Stimulated activated CD8-positive, alpha-beta memory T cell treated with anti-CD3 and anti-CD28 coated beads, Interleukin-4, amount 100 ng/mL, for 24 hours (primary cell): ENCODE data around the gene MOB3A.

Experiments used
- DNase-seq: peaks from one replicate; pipeline ENCODE4 v3.0.0-alpha.2; 2020; ENCODE audit warnings: low read depth

The MOB3A gene

GRCh38 chr19:2046046-2046907 lies 49.8 kb downstream of the MOB3A start:
- no peak for DNase-seq

GRCh38 chr19:2045501-2046045 lies 50.6 kb downstream of the MOB3A start:
- DNase-seq: no peak

DNA sequence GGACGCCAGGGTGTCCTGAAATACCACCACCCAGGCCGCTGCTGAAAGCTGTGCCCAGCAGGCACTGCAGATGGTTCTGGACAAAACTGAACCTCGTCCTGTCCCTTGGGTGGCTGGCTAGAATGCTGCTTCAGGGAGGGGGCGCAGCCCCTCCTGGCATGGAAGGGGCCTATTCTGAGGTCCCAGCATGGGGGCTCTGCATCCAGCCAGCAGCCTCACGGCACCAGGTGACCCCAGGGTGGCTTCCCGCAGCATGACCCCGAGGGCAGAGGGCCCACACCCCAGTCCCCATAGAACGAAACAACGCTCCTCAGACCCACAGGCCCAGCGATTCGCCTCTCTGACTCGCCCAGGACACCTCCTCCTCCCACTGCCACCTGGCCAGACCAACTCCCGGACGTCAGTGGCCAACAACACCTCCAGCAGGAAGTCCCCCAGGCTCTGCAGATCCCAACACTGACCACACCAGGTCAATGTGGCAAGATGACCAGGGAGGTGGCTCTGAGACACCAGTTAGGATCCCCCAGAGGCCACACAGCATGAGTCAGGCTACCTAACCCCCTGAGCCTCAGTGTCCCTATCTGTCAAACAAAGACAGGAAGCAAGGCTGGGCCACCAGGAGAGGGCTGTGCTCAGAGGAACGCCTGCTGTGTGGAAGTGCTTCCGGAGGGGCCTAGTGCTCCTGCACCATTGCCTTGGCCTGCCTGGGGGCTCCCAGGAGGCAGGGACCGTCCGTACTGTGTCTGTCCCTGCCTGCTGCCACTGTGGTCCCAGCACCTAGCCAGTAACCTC lies 51.2 kb downstream of the MOB3A start:
- DNase-seq: no peak

DNA sequence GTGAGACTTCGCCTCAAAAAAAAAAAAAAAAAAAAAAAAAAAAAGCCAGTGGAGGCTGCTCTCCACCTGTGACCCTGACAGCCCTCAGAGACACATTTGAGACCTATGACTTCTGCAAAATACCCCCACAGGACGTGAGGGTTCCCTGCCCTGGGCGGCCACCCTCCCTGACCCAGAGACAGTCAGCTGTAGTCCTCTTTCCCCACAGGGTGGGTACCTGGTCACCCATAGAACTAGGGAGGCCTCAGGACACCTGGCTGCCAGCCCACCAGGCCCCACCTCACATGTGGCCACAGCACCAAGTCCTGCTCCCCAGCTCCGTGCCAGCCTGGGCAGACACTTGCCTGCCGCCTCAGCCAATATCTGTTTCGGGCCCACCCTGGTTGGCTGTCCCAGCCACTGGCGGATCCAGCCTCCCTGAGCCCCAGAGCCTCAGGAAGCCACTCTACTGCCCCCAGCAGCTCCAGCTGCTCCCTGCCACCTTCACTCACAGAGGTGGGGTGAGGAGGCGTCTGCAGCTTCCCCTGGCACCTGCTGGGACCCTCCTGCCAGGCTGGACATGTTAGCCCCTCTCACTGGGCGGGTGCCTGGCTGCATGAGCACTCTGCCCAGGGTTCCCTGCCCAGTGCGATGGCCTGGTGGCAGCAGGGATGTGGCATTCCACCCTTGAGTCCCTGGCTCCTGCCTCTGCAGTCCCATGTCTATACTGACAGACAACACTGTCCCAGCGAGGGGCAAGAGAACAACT lies 52.0 kb downstream of the MOB3A start:
- no peak for DNase-seq

GRCh38 chr19:2043251-2043641 lies 52.9 kb downstream of the MOB3A start:
- DNase-seq: no peak

GRCh38 chr19:2042485-2043250 lies 53.5 kb downstream of the MOB3A start:
- no peak for DNase-seq

DNA sequence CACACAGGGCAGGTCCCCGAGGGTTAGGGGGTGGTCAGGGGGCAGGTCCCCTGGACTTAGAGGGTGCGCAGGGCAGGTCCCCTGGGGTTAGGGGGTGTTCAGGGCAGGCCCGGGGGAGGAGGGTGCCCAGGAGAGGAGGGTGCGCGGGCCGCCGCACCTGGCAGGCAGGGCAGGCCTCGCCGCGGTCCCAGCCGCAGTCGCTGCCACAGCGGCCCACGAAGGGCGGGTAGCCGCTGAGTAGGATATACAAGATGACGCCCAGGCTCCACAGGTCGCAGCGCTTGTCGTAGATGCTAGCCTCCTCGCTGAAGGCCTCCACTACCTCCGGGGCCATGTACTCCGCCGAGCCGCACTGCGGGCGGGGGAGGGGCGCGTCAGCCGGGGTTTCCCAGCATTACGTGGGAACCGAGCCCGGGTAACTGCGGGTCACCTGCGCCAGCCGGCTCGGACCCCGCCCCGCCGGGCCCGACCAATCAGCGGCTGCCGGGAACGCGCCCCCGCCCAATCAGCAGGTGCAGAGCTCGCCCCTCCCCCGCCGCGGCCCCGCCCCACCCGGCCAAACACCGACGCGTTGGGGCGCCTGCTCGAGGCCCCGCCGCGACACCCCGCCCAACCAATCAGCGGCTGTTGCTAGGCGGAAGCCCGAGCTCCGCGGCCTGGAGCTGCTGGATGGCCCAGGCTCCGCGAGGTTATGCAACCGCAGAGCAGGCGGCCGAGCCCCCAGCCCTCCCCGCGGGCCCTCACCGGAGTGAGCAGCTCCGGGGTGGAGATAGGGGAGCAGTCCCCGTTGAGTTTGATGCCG lies 54.2 kb downstream of the MOB3A start:
- peak; percentile 99 for DNase-seq

DNA sequence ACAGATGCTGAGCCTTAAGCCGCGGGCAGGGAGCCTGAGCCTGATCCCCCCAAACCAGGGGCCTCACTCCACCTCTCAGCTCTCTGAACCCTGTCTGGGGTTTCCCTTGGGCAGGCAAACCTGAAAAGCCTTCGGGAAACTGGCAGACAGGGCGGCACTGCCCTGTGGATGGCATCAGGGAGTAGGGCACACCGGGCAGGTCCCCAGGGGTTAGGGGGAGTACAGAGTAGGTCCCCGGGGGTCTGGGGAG lies 54.8 kb downstream of the MOB3A start:
- DNase-seq: no peak

DNA sequence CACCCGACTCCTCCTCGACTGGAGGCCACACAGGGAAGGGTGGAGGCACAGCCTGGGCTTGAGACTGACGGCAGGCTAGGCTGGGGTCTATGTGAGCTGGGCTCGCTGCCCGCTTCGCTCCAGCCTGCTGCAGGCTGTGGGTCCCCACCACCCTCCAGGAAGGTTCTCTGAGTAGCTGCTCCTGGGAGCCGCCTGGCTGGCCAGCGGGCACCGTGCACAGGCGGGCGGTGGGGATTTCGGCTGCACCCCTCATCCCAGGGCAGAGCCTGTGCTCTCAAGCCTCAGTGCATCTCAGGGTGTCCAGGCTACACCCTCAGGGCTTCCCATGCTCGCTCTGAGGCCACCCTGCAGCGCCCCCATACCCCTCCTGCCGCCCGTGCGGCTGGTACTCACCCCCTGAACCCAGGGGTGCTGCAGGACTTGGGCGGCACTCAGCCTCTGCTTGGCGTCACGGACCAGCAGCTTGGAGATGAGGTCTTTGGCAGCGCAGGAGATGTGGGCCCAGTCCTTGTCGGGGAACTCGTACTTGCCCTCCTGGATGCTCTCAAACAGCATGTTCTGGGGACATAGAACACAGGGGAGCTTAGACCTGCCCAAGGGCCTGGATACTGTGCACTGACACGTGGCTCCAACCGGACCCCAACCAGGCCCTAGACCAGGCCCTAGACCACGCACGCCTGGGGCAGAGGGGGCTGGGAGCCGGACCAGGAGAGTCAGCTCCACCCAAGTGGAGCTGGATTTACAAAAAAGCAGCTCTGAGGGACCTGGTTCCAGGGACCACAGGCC lies 55.3 kb downstream of the MOB3A start:
- no peak for DNase-seq

GRCh38 chr19:2039959-2040646 lies 56.0 kb downstream of the MOB3A start:
- DNase-seq: no peak

DNA sequence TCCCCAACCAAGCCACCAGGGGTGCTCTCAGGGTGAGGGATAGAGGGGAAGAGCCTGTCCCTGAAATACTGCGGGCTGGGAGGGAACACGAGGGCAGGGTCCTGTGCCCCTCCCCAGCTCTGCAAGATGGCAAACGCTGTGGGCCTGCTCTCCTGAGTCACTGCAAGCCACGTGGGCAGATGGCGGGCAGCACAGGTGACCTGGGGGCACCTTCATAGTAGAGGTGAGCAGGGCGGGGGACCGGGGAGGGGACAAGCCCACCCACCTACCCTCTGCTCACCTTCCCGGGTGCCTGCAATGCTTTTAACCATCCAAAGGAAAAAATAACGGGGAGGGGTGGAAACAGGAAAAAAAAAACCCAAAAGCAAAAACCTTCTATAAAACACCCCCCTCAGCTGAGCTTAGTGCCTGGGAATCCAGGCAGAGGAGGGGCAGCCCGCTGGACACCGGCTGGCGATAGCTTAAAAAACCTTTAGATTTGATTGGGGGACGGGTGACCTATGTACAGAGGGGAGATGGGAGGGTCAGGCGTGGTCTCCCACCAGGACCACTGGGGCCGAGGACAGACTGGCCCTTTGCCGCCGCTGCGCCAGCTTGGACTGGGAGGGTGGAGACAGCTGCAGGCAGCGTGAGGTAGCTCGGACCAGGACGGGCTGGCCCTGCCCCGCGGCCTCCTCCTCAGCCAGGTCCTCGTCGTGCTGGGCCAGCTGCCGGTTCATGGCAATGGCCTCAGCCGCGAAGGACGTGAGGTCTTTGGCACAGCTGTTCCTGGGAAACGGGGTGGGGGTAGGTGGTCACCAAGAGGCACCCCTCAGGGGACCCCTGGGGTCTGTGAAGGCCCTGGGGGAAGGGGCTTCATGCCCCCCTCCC lies 56.8 kb downstream of the MOB3A start:
- DNase-seq: no peak

- DNase-seq: no peak
Observed at GRCh38 chr19:2038284-2039088, 57.6 kb downstream of the MOB3A start.

DNA sequence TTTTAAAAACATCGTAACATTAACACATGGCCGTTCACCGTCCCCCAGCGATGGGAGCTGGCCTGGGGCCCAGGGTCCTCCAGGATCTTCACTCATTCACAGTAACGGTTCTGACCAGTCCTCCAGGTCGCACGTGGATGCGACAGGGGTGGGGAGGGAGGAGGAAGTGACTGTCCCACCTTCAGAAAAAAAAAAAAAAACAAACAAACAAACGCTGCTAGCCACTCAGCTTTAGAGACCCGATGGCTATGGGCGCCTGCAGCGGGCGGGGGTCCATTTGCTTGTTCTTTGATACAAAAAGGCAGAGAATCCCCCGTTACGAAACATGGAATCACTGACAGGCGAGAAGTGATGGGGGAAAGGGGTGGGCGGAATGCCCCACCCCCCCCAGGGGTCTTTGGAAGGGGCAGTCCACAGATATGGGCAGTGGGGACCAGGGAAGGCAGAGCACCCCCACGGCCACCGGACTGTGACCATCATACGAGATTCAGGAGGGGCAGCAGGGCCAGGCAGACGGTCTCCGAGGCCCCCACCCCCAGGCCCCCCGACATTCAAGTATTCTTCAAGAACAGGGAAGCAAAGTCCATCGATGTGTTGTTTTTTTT lies 58.4 kb downstream of the MOB3A start:
- DNase-seq: no peak

DNA sequence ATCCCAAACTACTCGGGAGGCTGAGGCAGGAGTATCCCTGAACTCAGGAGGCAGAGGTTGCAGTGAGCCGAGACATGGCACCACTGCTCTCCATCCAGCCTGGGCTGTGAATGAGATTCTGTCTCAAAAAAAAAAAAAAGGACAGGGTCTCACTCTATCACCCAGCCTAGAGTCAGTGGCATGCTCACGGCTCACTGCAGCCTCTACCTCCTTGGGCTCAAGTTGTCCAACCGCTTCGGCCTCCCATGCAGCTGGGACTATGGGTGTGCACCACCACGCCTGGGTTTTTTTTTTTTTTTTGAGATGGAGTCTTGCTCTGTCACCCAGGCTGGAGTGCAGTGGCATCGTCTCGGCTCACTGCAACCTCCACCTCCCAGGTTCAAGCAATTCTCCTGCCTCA lies 59.7 kb downstream of the MOB3A start:
- no peak for DNase-seq

DNA sequence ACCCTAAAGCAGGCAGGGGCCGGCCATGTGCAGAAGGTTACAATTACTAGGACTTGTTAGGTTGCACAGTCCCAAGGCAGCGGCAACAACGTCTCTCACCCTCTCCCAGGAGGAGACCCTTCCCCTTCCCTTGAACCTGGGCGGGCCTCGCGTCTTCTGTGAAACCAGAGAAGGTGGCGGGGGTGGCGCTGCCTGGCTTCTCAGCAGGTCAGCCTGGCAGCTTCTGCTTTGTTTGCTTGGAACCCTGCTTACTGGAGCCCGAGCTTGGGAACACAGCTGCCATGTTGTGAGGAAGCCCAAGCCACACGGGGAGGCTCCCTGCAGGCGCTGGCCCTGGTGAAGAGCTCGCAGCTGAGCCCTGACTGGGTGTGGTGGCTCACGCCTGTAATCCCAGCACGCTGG lies 60.5 kb downstream of the MOB3A start:
- DNase-seq: no peak

- DNase-seq: peak; percentile 35
Observed at GRCh38 chr19:2034729-2035589, 61.2 kb downstream of the MOB3A start.
